Lower lobe of right lung (tissue), 2 donors: ENCODE data around the gene CMTR1. TPM values are rescaled to one million over a fixed set of nuclear protein-coding genes. Genes with fewer than 3 reads are reported as not detected.

Source experiments
- ATAC-seq, 2 donors: fragments of 200-7000 bp; cut with Tn5 transposase; one replicate each; pipeline ENCODE4 v1.9.1; 2020 to 2022; ENCODE audit warnings: mild to moderate bottlenecking in 2 of 2, moderate library complexity in 2 of 2
- DNase-seq: peaks from one replicate; pipeline ENCODE4 v3.0.0-alpha.2; 2020
- H3K27ac ChIP-seq: fragments of 200-600 bp; one replicate; pipeline ENCODE4 v1.8.0; 2022
- H3K27me3 ChIP-seq: fragments of 200-600 bp; one replicate; pipeline ENCODE4 v1.8.0; 2022; ENCODE audit warnings: low read depth
- H3K36me3 ChIP-seq: fragments of 200-600 bp; one replicate; pipeline ENCODE4 v1.8.0; 2022; ENCODE audit warnings: mild to moderate bottlenecking
- H3K4me1 ChIP-seq: fragments of 200-600 bp; one replicate; pipeline ENCODE4 v1.8.0; 2022
- H3K4me3 ChIP-seq: fragments of 200-600 bp; one replicate; pipeline ENCODE4 v1.8.0; 2022; ENCODE audit warnings: mild to moderate bottlenecking
- H3K9me3 ChIP-seq: fragments of 200-600 bp; one replicate; pipeline ENCODE4 v1.8.0; 2022
- intact Hi-C: fragments of 100-400 bp; cut with DNase I; formaldehyde crosslinking; loops from one replicate; pipeline ENCODE4 v1.11.0; 2022
- total RNA-seq: library from RNA; stranded (reverse); fragmentation: NEBNext Ultra II Directional; extraction: Animal tissue kit (Norgen Biotek cat#: 25700); gene quantifications from one replicate; pipeline ENCODE4 v1.2.1, GENCODE V29; 2021
- TF ChIP-seq, protein P1 (sequence below): fragments of 200-600 bp; IDR thresholded peaks from one replicate; pipeline ENCODE4 v1.8.0; 2022; ENCODE audit warnings: antibody characterized with exemption, mild to moderate bottlenecking
- donor health status: DM: no; HTN: yes; CAD: no; lungs with severe emphysema.

The CMTR1 gene
- total RNA-seq, 1 donor from 2014 or later = 42.9 TPM

- ATAC-seq = no peak
- Histone ChIP-seq H3K9me3 (no peaks in the 10 kb centered on the region), H3K27ac (no peak overlapping the region), H3K4me1 (no peaks in the 10 kb centered on the region), H3K27me3 (peaks cover 18% of the 10 kb centered on the region), H3K36me3 (no peaks in the 10 kb centered on the region), H3K4me3 (no peak overlapping the region)
- no peak for DNase-seq
- intact Hi-C loops = no loop called here
- TF ChIP-seq, protein P1, sequence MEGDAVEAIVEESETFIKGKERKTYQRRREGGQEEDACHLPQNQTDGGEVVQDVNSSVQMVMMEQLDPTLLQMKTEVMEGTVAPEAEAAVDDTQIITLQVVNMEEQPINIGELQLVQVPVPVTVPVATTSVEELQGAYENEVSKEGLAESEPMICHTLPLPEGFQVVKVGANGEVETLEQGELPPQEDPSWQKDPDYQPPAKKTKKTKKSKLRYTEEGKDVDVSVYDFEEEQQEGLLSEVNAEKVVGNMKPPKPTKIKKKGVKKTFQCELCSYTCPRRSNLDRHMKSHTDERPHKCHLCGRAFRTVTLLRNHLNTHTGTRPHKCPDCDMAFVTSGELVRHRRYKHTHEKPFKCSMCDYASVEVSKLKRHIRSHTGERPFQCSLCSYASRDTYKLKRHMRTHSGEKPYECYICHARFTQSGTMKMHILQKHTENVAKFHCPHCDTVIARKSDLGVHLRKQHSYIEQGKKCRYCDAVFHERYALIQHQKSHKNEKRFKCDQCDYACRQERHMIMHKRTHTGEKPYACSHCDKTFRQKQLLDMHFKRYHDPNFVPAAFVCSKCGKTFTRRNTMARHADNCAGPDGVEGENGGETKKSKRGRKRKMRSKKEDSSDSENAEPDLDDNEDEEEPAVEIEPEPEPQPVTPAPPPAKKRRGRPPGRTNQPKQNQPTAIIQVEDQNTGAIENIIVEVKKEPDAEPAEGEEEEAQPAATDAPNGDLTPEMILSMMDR = no peak
Measured at GRCh38 chr6:37528541-37528940, 95.5 kb downstream of the CMTR1 start.

GRCh38 chr6:37530297-37530696, 97.3 kb downstream of the CMTR1 start:
- TF ChIP-seq, protein P1 = no peak
- peaks cover 32% of the 10 kb centered on the region for H3K27me3 ChIP-seq
- no peaks in the 10 kb centered on the region for H3K36me3 ChIP-seq
- H3K9me3 ChIP-seq = no peaks in the 10 kb centered on the region
- DNase-seq = no peak
- H3K4me1 ChIP-seq = peaks cover under 1% of the 10 kb centered on the region
- H3K4me3 ChIP-seq = no peak overlapping the region
- no peak overlapping the region for H3K27ac ChIP-seq
- intact Hi-C loops = no loop called here
- ATAC-seq = no peak

DNA sequence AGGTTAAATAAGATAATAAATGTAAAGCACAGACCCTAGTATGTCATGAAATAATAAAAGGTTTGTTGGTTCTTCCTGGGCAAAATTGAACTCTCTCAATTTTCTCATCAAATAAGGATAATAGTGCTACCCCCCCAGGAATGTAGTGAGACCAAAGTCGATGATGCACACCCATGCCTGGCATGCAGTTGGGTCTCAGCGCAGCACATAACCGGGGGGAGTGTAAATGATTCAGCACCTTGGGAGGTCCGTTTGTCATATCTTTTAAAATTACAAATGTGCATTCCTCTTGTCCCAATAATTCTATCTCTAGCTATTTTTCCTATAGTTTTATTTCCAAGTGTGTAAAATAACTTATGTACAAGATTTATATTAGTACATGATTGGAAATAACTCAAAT, 98.0 kb downstream of the CMTR1 start:
- intact Hi-C loops = no loop called here
- DNase-seq = no peak
- TF ChIP-seq, protein P1 = no peak
- Histone ChIP-seq H3K4me3 (no peak overlapping the region), H3K36me3 (no peaks in the 10 kb centered on the region), H3K4me1 (peaks cover 8% of the 10 kb centered on the region), H3K27me3 (peaks cover 39% of the 10 kb centered on the region), H3K27ac (no peak overlapping the region), H3K9me3 (no peaks in the 10 kb centered on the region)
- no peak for ATAC-seq

Other genes starting within 250 kb of the CMTR1 start
- 11.5 TPM for gene TBC1D22B, start 175.4 kb upstream of the CMTR1 start, total RNA-seq
- gene TMEM217, start 175.1 kb upstream of the CMTR1 start, total RNA-seq = 1.1 TPM
- gene RNF8, start 79.2 kb upstream of the CMTR1 start, total RNA-seq = 13.1 TPM
- 12.7 TPM for gene CCDC167, start 66.7 kb downstream of the CMTR1 start, total RNA-seq